NCI-H146 treated with DMSO at 0.1 percent for 48 hours (cell line): ENCODE results near the gene RPL9.
"Not testable (repeated sequence)": the region's sequence is repeated elsewhere in the genome, so short reads cannot be mapped to it uniquely, and the experiment has no call there.

Experiments
- DNase-seq: peaks from one replicate; lab custom pipeline; 2025; ENCODE audit not compliant: unreplicated experiment; lab: John Stamatoyannopoulos, UW

Gene RPL9

GRCh38 chr4:39427520-39428114 lies 31.1 kb downstream of the RPL9 start:
- no peak for DNase-seq

GRCh38 chr4:39426728-39427127 lies 32.0 kb downstream of the RPL9 start:
- DNase-seq: no peak

GRCh38 chr4:39425297-39425696 lies 33.4 kb downstream of the RPL9 start:
- not testable (repeated sequence) for DNase-seq

GRCh38 chr4:39422247-39422646 lies 36.5 kb downstream of the RPL9 start:
- no peak for DNase-seq

- DNase-seq: no peak
Measured at GRCh38 chr4:39415678-39416283, 42.9 kb downstream of the RPL9 start.

GRCh38 chr4:39411561-39411960 lies 47.2 kb downstream of the RPL9 start:
- not testable (repeated sequence) for DNase-seq

GRCh38 chr4:39410415-39410814 lies 48.3 kb downstream of the RPL9 start:
- no peak for DNase-seq

GRCh38 chr4:39407584-39407885 lies 51.2 kb downstream of the RPL9 start:
- DNase-seq: no peak

- no peak for DNase-seq
Measured at GRCh38 chr4:39406763-39407583, 51.7 kb downstream of the RPL9 start, which contains the start of gene KLB. Gene KLB, plus strand, starts transcription at chr4:39406930. Its CDS starts 20 bp downstream, at chr4:39406950.
